Amniotic stem cell (primary cell): Measurements from ENCODE around the gene GGA3.
"Not testable (repeated sequence)": the region's sequence is repeated elsewhere in the genome, so short reads cannot be mapped to it uniquely, and the experiment has no call there.

Experiments
- DNase-seq: peaks from one replicate; lab custom pipeline; 2025; lab: John Stamatoyannopoulos, UW

GGA3 gene

GRCh38 chr17:75261336-75262111, at the start of gene GGA3, which contains the start of gene MRPS7:
GGA3 (minus strand) TSS chr17:75261606; CDS start chr17:75261587, 19 bp downstream.
MRPS7 (plus strand) TSS chr17:75261879; CDS start chr17:75261901, 22 bp downstream.
- DNase-seq, result peak; percentile 93

- no peak for DNase-seq
These were observed 47.6 kb upstream of the GGA3 start for GRCh38 chr17:75308732-75309629.

DNA sequence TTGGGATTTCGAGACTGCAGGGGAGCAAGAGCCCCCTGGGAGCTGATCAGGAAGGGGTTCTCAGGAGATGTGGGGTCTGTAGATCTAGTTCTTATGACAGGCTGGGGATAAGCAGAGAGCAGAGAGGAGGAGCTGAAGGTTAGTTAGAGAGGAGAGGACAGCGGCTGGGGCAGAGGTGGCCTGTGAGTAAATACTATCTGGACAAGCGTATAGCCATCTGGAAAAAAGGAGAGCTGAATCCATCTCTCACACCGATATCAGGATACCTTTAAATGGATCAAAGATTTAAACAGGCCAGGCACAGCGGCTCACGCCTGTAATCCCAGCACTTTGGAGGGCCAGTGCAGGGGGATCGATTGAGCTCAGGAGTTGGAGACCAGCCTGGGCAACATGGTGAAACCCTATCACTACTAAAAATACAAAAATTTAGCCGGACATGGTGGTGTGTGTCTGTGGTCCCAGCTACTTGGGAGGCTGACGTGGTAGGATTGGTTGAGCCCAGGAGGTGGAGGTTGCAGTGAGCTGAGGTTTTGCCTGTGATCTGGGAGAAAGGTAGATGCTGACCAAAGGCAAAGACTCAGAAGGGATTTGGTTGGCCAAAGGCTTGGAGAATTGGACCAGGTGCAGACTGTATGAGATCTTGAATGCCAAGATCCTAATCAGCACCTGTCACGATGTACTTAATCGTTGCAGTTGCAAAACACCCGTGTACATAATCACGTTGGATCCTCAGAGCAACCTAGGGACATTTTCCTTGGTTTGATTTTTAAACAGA, 46.7 kb upstream of the GGA3 start:
- DNase-seq, result no peak

DNA sequence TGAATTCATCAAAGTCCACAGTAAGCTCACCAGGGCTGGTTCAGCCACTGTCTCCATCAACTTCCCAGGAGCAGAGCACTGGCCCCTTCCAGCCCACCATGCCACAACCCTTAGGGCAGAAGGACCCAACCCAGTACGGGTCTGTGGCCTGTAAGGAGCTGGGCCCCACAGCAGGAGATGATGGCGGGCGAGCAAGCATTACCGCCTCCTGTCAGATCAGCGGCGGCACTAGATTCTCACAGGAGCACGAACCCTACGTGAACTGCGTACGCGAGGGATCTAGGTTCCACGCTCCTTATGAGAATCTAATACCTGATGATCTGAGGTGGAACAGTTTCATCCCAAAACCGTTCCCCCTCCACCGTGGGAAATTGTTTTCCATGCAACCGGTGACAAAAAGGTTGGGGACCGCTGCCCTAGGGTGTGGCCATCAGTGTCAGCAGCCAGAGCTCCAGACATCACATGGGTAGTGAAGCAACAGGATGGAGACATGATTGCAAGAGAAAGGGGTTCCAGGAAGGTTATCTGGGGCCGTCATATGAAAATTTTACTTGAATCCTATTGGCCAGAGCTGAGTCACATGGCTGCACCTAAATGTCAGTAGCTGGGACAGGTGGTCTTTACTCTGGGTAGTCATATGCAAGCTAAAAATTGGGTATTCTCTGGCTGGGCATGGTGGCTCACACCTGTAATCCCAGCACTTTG, 40.2 kb upstream of the GGA3 start:
- DNase-seq, result no peak

- no peak for DNase-seq
These were observed 39.6 kb upstream of the GGA3 start for GRCh38 chr17:75301049-75301448.

- DNase-seq, result no peak
These were observed 38.9 kb upstream of the GGA3 start for GRCh38 chr17:75300280-75300679.

GRCh38 chr17:75295201-75296158, 34.1 kb upstream of the GGA3 start:
- DNase-seq, result no peak

GRCh38 chr17:75292810-75293448, 31.5 kb upstream of the GGA3 start:
- DNase-seq, result not testable (repeated sequence)

DNA sequence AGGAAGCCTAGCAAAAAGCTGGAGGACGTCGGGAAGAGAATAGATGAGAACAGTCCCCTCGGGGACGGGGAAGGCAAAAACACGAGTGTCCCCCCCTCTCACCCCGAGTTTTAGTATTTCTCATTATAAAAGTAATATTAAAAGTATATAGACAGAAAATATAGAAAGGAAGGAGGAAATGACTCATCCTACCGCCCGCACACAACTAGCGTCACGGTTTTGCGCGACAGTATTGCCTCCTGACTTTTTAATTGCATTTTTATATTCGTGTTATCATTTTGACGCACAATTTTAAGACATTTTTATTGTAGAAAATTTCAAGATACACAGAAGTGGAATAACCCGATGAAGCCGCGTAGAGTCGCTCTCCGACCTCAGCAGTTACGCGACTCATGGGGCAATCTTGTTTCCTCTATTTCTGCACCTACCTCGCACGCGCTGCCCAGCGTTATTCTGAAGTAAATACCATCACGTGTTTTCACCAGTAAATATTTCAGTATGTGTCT, 28.5 kb upstream of the GGA3 start:
- peak; percentile 23 for DNase-seq

DNA sequence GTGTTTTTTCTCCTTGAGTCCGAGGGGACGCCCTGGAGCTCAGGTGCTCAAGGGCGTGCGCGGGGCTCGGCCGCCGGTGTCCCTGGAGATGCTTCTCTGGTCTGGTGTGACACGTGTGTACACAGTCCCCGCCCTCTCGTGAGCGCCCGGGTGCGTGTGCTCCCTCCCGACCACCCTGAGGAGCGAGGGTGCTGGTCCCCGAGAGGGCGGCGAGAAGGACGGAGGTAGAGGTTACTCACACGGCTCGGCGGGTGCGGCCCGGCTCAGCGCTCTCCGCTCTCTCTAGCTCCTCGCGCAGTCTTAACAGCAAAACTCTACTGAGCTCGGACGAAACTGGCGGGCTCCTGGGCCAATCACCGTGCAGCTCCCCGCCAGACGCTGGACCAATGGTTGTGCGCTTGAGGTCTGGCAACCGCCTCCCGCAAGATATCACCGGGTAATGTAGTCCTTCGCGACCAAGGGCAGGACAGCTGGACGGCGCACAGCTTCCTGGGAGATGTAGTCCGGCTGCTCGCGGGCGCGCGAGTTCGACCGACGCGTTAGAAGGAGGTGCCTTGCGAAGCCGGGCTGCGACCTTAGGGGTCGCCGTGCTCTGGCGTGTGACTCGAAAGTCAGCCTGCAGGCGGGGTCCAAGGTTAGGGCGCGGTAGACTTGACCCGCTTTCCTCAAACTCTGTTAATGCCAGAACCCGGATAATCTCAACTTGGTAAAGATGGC, 27.9 kb upstream of the GGA3 start, which contains the start of gene SLC25A19:
Gene SLC25A19, minus strand, starts transcription at position 319 of the 717 bp plus-strand sequence. CDS start 2,669 bp downstream, outside the sequence.
- DNase-seq, result peak; percentile 97

- DNase-seq, result no peak
These were observed 27.3 kb upstream of the GGA3 start for GRCh38 chr17:75288770-75289114.

DNA sequence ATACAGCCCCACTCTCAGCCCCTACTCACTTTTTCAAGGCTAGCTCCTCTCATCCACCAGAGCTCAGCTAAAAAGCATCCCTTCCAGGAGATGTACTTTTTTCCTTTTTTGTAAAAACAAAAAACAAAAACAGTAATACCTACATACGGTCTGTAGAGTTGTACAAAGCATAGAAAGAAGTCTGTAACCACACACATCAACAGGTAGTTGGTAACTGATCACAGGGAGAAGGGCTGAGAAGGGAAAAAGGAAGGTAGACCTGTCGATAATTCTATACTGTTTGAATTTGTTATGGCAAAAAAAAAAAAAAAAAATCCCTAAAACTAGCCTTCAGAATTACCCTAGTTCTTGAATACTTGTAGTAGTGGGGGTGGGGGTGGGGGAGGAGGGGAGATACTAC, 27.0 kb upstream of the GGA3 start:
- DNase-seq, result no peak

- no peak for DNase-seq
These were observed 25.8 kb upstream of the GGA3 start for GRCh38 chr17:75287221-75287620.

DNA sequence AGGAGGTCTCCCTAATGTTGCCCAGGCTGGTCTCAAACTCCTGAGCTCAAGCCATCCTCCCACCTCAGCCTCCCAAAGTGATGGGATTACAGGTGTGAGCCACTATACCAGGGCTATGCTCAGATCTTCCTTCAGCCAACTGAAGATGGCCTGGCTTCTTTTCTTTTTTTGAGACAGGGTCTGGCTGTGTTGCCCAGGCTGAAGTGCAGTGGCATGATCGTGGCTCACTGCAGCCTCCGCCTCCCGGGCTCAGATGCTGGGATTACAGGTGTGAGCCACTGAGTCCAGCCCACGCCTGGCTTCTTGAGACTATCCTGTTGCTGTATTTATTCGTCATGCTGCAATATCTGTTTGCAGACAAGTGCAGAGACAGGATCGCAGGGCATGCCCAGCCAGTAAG, 23.7 kb upstream of the GGA3 start:
- DNase-seq, result no peak

- not testable (repeated sequence) for DNase-seq
These were observed 18.8 kb upstream of the GGA3 start for GRCh38 chr17:75280189-75280588.

DNA sequence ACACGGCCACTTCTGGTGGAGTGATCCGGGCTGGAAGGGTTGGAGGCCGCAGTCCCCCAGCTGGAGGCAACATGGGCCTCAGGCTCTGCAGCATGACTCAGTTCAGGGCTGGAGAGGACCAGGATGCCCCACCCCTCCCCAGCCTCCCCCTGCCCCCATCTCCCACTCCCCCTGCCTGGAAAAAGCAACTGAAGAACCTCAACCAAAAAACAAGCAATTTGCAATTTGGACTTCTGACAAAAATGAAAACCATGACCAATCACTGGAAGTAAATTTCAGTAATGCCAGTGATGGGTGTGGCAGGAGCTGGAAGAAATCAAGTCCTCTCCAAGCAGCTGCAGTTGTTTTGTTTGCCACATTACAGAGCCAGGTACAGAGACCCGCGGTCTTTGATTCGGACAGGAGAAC, 16.3 kb upstream of the GGA3 start:
- no peak for DNase-seq

GRCh38 chr17:75273977-75274708, 12.7 kb upstream of the GGA3 start:
- no peak for DNase-seq

GRCh38 chr17:75272848-75273184, 11.4 kb upstream of the GGA3 start:
- DNase-seq, result no peak
